Type B pancreatic cell (in vitro differentiated cells): Measurements from ENCODE around the gene ANK2. TPM values are rescaled to one million over a fixed set of nuclear protein-coding genes. Genes with fewer than 3 reads are reported as not detected.

Source experiments
- DNase-seq: peaks from one replicate; pipeline ENCODE4 v3.0.0; 2021; ENCODE audit warnings: mixed read lengths; ENCODE audit not compliant: unreplicated experiment; ENCODE audit errors: extremely low spot score
- H3K27ac Mint-ChIP-seq: 2 replicates; pipeline ENCODE4 v1.8.0; 2021; ENCODE audit warnings: mild to moderate bottlenecking, mixed read lengths
- H3K27me3 Mint-ChIP-seq: 2 replicates; pipeline ENCODE4 v1.8.0; 2021; ENCODE audit warnings: mixed read lengths
- H3K36me3 Mint-ChIP-seq: 2 replicates; pipeline ENCODE4 v1.8.0; 2021; ENCODE audit warnings: mixed read lengths
- H3K4me1 Mint-ChIP-seq: one replicate; pipeline ENCODE4 v1.8.0; 2021; ENCODE audit warnings: mixed read lengths; ENCODE audit not compliant: unreplicated experiment
- H3K4me3 Mint-ChIP-seq: 2 replicates; pipeline ENCODE4 v1.8.0; 2021; ENCODE audit warnings: mild to moderate bottlenecking, mixed read lengths
- H3K9me3 Mint-ChIP-seq: 2 replicates; pipeline ENCODE4 v1.8.0; 2021; ENCODE audit warnings: mixed read lengths
- total RNA-seq: library from RNA; stranded (reverse); gene quantifications from 2 replicates; pipeline ENCODE4 v1.2.1, GENCODE V29; 2021; ENCODE audit warnings: low replicate concordance
- TF ChIP-seq, protein P1 (sequence below): fragments of 200-600 bp; sonication (generic); conservative IDR thresholded peaks from 2 replicates; pipeline ENCODE4 v1.5.0; 2021; ENCODE audit warnings: antibody characterized with exemption, mild to moderate bottlenecking

The ANK2 gene
- total RNA-seq, 1 donor from 2014 or later: 27.7 TPM

DNA sequence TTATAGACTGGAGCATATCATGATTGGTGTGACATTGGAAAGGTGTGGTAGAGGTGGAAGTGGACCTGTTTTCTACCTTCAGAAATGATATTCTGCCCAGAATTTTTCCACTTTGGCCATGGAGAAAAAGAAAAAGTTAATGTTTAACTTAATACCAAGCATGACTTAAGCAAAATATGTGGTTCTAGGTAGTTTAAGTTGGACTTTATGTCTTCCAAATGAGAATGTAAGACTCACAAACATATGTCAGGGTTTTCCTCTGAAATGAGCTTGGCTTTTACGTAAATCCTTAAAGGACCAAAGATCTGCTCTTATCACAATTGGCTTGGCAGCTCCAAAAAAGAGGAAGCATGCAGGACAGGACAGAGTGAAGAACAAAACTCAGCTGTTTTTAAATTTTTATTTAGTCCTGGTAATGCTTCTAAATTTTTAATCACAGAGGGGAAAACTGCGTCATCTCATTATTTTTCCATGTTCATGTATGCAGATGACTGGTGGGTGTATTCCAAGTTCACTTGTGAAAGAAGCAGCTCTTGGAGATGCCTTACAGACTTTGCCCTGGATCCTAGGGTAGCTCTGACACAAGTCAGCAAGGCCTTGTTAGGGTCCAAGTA lies 98.2 kb downstream of the ANK2 start:
- DNase-seq: no peak
- TF ChIP-seq, protein P1, sequence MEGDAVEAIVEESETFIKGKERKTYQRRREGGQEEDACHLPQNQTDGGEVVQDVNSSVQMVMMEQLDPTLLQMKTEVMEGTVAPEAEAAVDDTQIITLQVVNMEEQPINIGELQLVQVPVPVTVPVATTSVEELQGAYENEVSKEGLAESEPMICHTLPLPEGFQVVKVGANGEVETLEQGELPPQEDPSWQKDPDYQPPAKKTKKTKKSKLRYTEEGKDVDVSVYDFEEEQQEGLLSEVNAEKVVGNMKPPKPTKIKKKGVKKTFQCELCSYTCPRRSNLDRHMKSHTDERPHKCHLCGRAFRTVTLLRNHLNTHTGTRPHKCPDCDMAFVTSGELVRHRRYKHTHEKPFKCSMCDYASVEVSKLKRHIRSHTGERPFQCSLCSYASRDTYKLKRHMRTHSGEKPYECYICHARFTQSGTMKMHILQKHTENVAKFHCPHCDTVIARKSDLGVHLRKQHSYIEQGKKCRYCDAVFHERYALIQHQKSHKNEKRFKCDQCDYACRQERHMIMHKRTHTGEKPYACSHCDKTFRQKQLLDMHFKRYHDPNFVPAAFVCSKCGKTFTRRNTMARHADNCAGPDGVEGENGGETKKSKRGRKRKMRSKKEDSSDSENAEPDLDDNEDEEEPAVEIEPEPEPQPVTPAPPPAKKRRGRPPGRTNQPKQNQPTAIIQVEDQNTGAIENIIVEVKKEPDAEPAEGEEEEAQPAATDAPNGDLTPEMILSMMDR: no peak
- peaks cover 4% of the 10 kb centered on the region for H3K36me3 Mint-ChIP-seq
- peaks cover 28% of the 10 kb centered on the region for H3K4me1 Mint-ChIP-seq
- peaks cover 13% of the 10 kb centered on the region for H3K9me3 Mint-ChIP-seq
- peak overlapping the region; percentile 69 for H3K4me3 Mint-ChIP-seq
- H3K27ac Mint-ChIP-seq: peak overlapping the region; percentile 74
- H3K27me3 Mint-ChIP-seq: no peaks in the 10 kb centered on the region

DNA sequence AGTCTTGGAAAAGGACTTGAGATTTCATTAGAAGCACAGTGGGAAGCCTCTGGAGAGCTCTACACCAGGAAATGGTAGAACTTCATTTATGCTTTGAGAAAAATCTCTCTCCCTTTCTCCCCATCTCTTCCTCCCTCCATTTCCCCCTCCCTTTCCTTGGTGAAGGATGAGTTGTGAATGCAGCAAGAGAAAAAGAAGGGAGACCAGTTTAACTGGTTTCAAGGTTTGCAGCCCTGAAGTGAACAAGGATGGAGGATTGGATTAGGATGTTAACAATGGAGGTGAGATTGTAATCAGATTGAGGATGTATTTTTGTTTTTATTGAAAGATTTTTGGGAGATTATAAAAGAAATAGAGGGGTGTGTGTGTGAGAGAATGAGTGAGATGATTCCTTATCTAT lies 99.5 kb downstream of the ANK2 start:
- Mint-ChIP-seq H3K36me3 (peaks cover 4% of the 10 kb centered on the region), H3K27ac (no peak overlapping the region), H3K9me3 (peaks cover 13% of the 10 kb centered on the region), H3K27me3 (no peaks in the 10 kb centered on the region), H3K4me3 (no peak overlapping the region), H3K4me1 (peaks cover 28% of the 10 kb centered on the region)
- TF ChIP-seq, protein P1: no peak
- DNase-seq: no peak

DNA sequence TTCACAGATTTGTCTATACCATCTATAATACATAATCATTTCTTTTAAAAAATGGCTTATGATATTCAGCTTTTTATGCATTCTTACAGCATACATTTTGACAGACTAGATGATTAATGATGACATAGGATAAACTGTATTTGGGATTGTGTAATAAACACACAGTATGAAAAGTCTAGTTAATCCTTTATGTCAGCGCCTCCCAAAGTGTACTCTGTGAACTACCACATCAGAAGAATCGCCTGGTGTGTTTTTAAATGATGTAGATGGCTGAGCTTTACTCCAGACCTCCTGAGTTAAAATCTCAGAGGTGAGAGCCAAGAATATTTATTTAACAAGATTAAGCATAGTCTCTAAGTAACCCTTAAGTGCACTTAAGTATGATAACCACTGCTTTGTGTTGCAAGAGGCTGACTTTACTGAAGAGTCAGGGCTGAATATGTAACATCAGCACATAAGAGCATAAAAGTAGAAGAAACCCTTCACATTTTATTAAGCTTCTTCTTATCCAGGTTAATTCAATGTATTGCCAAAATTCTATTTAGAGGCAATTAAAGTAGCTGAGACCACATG lies 104.2 kb downstream of the ANK2 start:
- H3K4me1 Mint-ChIP-seq: peaks cover 5% of the 10 kb centered on the region
- H3K9me3 Mint-ChIP-seq: peaks cover 10% of the 10 kb centered on the region
- no peak overlapping the region for H3K27ac Mint-ChIP-seq
- peaks cover 4% of the 10 kb centered on the region for H3K36me3 Mint-ChIP-seq
- H3K4me3 Mint-ChIP-seq: no peak overlapping the region
- DNase-seq: no peak
- TF ChIP-seq, protein P1: no peak
- H3K27me3 Mint-ChIP-seq: no peaks in the 10 kb centered on the region

DNA sequence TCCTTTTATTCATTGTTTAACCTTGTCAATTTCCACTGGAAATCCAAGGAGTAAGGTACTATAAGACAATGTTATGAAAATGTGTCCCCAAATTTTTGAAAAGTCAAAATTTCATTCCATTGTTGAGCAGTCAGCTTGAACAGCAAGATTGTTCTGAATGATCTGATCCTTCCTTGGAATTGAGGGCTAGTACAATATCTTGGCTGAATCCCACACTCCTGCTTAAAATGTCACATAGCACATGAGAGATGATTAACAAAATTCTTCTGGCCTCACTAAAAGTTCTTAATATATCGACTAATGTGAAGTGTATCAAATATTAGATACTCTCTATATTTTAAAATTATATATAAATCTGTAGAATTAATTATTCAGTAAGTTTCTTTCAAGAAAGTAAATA lies 104.8 kb downstream of the ANK2 start:
- H3K27ac Mint-ChIP-seq: no peak overlapping the region
- DNase-seq: no peak
- H3K36me3 Mint-ChIP-seq: no peaks in the 10 kb centered on the region
- no peaks in the 10 kb centered on the region for H3K4me1 Mint-ChIP-seq
- H3K4me3 Mint-ChIP-seq: no peak overlapping the region
- H3K27me3 Mint-ChIP-seq: no peaks in the 10 kb centered on the region
- TF ChIP-seq, protein P1: no peak
- H3K9me3 Mint-ChIP-seq: peaks cover 4% of the 10 kb centered on the region

DNA sequence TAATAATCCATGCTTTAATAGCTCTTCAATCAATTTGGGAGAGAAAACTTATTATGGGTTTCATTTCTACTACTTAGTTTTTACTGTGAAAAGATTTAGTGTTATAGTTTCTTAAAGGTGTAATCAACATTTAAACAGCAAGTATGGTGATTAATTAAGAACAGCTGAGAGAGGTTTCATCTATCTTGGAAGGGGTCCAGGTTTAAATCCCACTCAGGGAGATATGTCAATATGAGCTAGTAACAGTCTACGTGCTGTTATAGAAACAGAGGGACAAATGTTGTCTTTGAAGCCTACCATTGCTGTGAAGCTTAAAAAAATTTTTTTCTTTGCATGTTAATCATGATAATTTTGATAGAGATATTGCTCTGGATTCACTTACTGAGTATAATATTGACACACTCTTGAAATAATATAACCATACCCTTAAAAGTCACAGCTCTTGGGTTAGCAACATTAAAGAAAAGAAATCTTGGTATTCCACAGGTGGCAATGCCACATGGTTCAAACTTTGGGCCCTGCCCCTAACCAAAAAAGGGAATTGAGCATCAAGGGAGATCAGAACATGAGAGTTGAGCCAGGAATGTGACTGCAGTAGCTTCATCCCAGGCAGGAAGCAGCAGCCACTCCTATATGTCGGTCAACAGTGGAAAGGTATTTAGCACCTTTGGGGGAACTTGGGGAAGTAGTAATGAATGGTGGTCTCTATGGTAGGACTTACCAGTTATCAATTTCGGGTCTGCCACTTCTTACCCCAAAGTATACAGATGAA lies 107.8 kb downstream of the ANK2 start:
- Mint-ChIP-seq H3K4me3 (no peak overlapping the region), H3K27me3 (no peaks in the 10 kb centered on the region), H3K9me3 (no peaks in the 10 kb centered on the region), H3K27ac (no peak overlapping the region), H3K36me3 (no peaks in the 10 kb centered on the region), H3K4me1 (no peaks in the 10 kb centered on the region)
- DNase-seq: no peak
- TF ChIP-seq, protein P1: no peak
